Thoracic aorta (tissue), 2 donors: Measurements from ENCODE around the gene DDO. TPM values are rescaled to one million over a fixed set of nuclear protein-coding genes. Genes with fewer than 3 reads are reported as not detected.
A peak's percentile ranks its signal among the peaks of the same experiment; 100 is the strongest.

Source experiments
- ATAC-seq: fragments of 150-250 bp; one replicate; pipeline ENCODE4 v1.8.0; 2017; ENCODE audit warnings: low read depth; ENCODE audit not compliant: insufficient number of reproducible peaks, low FRiP score
- DNase-seq: peaks from one replicate; pipeline ENCODE4 v3.0.0-alpha.2; 2020; ENCODE audit warnings: low spot score
- H3K27ac ChIP-seq, 2 donors: fragments of 200-600 bp; sonication (generic); 1 replicate in 1 of 2; 2 replicates in 1 of 2; pipeline ENCODE4 v1.5.1; 2016; ENCODE audit warnings: mild to moderate bottlenecking in 2 of 2, moderate library complexity in 2 of 2
- H3K27me3 ChIP-seq: fragments of 200-600 bp; sonication (generic); replicated peaks from 2 replicates; pipeline ENCODE4 v1.6.0; 2016; ENCODE audit warnings: mild to moderate bottlenecking; ENCODE audit not compliant: insufficient read depth
- H3K36me3 ChIP-seq: fragments of 200-600 bp; sonication (generic); one replicate; pipeline ENCODE4 v1.5.1; 2016
- H3K4me1 ChIP-seq, 2 donors: fragments of 200-600 bp; sonication (generic); 1 replicate in 1 of 2; 2 replicates in 1 of 2; pipeline versions ENCODE4 v1.5.1 to v1.6.0; 2016; ENCODE audit warnings: low read depth in 2 of 2, mild to moderate bottlenecking in 1 of 2; ENCODE audit not compliant: control insufficient read depth in 1 of 2
- H3K4me3 ChIP-seq: fragments of 200-600 bp; sonication (generic); 2 replicates; pipeline ENCODE4 v1.5.1; 2016; ENCODE audit warnings: mild to moderate bottlenecking
- H3K9me3 ChIP-seq: fragments of 200-600 bp; sonication (generic); 2 replicates; pipeline ENCODE4 v1.5.1; 2016
- CTCF ChIP-seq: fragments of 200-600 bp; sonication (generic); IDR thresholded peaks from one replicate; pipeline ENCODE4 v1.5.1; 2019; ENCODE audit warnings: antibody characterized with exemption
- total RNA-seq, 2 donors: library from RNA; depleted of rRNA; stranded (reverse); fragments of >200 nt; gene quantifications; one replicate each; pipeline versions ENCODE4 v1.1.0 to v1.2.3, GENCODE V29; 2016

Gene DDO
- total RNA-seq, 2 donors from 2014 or later, result 0.68 to 1.6 TPM

GRCh38 chr6:110364364-110365105 lies 50.8 kb downstream of the DDO start:
- Histone ChIP-seq H3K9me3 (no peaks in the 10 kb centered on the region), H3K36me3 (no peaks in the 10 kb centered on the region), H3K27ac (peak overlapping the region; percentile 82 to 89), H3K4me3 (no peak overlapping the region), H3K27me3 (no peaks in the 10 kb centered on the region), H3K4me1 (peaks cover 4 to 33% of the 10 kb centered on the region in 2 donors)
- no peak for TF ChIP-seq CTCF
- ATAC-seq (no peak), DNase-seq (no peak)

GRCh38 chr6:110363748-110364147 lies 51.6 kb downstream of the DDO start:
- Histone ChIP-seq H3K4me1 (peaks cover 4 to 34% of the 10 kb centered on the region in 2 donors), H3K27ac (peak overlapping the region; percentile 82 to 89)

GRCh38 chr6:110360676-110361075 lies 54.7 kb downstream of the DDO start:
- Histone ChIP-seq H3K9me3 (no peaks in the 10 kb centered on the region), H3K27ac (no peak overlapping the region), H3K27me3 (no peaks in the 10 kb centered on the region), H3K4me1 (peaks cover 6 to 53% of the 10 kb centered on the region in 2 donors), H3K4me3 (no peak overlapping the region), H3K36me3 (no peaks in the 10 kb centered on the region)
- ATAC-seq (no peak), DNase-seq (no peak)
- TF ChIP-seq CTCF, result no peak

More at GRCh38 chr6:110363748-110364147, 51.6 kb downstream of the DDO start:
- TF ChIP-seq CTCF, result no peak
- H3K9me3 ChIP-seq, result no peaks in the 10 kb centered on the region
- no peaks in the 10 kb centered on the region for H3K27me3 ChIP-seq
- H3K4me3 ChIP-seq, result no peak overlapping the region
- peak; percentile 36 for DNase-seq
- no peaks in the 10 kb centered on the region for H3K36me3 ChIP-seq
- ATAC-seq, result peak; percentile 72

- no peak for TF ChIP-seq CTCF
- no peak overlapping the region for H3K4me3 ChIP-seq
- H3K4me1 ChIP-seq, result peaks cover 7 to 58% of the 10 kb centered on the region in 2 donors
- H3K36me3 ChIP-seq, result no peaks in the 10 kb centered on the region
- DNase-seq (no peak), ATAC-seq (no peak)
- no peaks in the 10 kb centered on the region for H3K27me3 ChIP-seq
- peak overlapping the region; percentile 90 to 94 for H3K27ac ChIP-seq
- no peaks in the 10 kb centered on the region for H3K9me3 ChIP-seq
Measured at GRCh38 chr6:110359556-110359955, 55.8 kb downstream of the DDO start.

- Histone ChIP-seq H3K9me3 (no peaks in the 10 kb centered on the region), H3K27ac (peak overlapping the region; percentile 90 to 94), H3K27me3 (no peaks in the 10 kb centered on the region), H3K4me3 (peak overlapping the region; percentile 83), H3K36me3 (no peaks in the 10 kb centered on the region), H3K4me1 (peaks cover 8 to 58% of the 10 kb centered on the region in 2 donors)
- no peak for TF ChIP-seq CTCF
- ATAC-seq (no peak), DNase-seq (no peak)
Measured at GRCh38 chr6:110358553-110359160, 56.7 kb downstream of the DDO start.
